Stimulated activated CD4-positive, alpha-beta T cell treated with anti-CD3 and anti-CD28 coated beads, Interleukin-2, amount 100 ng/mL, for 4 hours (primary cell): ENCODE data around the gene COL4A1.

Source experiments
- DNase-seq: peaks from one replicate; pipeline ENCODE4 v3.0.0-alpha.2; 2020; ENCODE audit warnings: low read depth

Gene COL4A1

DNA sequence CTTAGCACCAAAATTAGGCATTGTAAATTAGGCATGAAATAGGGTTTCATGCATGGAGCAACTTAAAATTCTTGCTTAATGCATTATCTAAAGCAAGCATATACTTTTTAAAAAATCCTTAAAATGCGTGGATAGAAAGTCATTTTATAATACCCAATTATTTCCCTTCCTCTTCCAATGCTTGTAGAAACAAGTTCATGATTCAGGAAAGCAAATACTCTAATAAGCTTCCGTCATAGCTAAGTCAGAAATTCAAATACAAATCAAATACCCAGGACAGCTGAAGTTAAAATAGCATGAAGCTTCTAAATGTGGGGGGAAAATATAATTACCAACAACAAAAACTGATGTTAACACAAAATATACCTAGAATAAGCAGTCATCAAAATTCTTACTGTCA is 89.1 kb downstream of the COL4A1 start:
- no peak for DNase-seq

DNA sequence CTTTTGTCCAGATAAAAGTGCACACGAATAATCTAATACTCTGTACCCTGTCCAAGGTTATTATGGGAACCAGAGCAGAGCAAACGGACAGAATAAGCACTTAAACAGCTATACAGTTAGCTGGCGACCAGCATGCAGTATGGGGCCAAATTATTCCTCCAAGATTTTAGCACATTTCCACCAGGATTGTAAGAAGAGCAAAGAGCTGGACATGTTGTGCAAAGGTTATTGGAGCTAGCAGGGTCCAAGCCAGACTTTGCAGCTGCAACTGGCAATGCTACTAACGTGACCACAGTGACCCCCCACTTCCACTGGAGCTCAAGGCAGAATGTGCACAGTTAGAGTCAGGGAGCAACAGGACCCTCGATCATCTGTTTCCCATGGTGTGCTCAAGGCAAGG is 89.9 kb downstream of the COL4A1 start:
- no peak for DNase-seq

DNA sequence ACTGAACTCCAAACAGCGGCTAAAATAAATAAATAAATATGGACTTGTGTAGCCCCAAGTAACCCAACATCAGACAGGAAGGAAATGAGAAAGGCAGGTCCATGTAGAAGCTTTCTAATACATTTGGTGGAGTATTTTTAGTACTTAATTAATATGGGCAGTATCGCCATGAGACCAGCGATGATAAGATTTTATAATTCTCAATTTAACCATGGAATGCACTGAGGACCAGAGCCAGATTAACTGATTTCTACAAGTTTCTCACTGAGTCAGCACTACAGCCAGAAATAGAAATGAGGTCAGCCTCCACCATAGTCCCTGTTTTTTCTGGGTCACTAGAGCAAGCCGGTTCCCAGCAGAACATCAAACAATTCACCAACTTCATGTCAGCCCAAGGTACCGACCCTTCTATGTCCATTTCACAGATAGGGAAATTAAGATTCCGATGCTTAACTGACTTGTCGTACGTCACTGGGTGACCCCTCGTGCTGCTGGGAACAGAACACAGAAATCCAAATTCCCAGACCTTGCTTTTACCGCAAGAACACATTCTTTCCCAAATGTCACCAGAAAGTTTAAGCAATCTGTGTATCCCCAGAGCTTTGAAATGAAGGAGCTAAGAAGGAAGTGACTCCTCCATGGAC is 90.4 kb downstream of the COL4A1 start:
- no peak for DNase-seq

DNA sequence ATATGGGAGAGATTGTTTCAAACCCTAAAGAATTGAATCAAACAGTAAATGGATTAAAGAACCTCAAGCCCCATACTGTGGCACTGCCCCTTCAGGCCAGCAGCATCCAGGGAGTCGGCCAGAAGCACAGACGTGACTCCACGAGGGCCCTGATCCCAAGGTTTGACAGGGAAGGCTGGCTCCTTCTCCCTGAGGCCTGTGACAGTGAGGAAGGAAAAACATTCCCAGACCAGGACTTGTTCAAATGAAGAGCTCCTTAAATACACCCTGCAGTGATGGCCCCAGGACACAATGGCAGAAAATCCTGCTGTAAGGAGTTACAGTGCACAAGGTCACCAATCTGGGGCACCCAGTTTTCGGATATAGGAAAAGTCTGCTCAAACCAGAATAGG is 91.0 kb downstream of the COL4A1 start:
- no peak for DNase-seq

DNA sequence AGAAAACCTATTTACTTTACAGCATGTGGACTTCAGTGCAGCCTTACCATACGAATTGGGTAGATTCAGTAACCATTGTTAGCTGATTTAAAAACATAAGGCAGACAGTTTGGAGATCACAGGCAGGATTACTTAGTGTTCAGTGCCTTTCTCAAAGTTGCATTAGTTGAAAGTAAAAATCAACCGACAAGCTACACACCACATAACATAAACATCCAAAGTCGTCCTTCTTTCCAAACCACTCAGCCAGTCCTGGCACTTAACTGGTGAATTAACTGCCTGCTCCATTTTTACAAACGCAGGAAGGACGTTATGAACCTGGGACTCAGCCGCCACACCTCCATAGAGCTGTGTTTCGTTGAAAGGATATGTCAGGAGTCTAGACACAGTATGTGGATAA is 91.4 kb downstream of the COL4A1 start:
- no peak for DNase-seq

DNA sequence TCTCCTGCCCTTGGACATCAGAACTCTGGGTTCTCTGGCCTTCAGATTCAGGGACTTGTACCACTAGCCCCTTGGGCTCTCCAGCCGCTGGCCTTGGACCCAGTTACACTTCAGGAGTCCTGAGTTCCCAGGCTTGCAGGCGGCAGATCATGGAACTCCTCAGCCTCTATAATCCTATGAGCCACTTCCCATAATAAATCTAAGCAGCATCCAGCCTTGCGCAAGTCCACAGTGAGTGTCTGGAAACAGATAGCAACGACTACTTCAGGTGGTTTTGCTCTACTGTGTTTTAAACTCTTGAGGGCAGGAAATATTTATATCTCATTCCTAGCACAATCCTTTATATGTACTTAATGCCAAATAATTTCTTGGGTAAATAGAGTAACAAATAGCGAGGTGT is 92.3 kb downstream of the COL4A1 start:
- DNase-seq, result no peak

DNA sequence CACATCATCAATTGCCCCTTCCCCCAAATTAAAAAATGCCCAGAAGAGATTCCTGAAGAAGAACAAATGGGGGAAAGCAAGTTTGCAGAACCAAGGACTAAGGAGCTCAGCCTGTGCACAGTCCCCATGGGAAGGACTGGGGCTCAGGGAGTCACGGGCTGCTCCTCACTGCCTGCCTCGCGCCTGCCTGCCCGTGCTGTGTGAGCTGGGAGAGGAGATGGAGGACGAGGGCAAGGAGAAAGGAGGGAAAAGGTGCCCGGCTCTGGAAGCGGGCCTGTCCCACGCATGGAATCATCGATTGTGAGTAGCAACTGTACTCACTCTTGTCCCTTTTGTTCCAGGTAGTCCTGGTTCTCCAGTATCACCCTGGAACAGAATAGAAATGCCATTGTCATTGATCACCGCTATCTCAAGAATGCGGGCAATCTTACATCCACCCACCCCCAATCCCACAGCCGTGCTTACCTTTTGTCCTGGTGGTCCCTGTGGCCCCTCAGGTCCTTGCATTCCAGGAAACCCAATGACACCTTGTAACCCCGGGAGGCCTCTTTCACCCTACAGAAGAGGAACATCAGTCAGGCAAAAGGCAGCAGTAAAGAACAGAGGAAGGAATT is 93.4 kb downstream of the COL4A1 start:
- no peak for DNase-seq

DNA sequence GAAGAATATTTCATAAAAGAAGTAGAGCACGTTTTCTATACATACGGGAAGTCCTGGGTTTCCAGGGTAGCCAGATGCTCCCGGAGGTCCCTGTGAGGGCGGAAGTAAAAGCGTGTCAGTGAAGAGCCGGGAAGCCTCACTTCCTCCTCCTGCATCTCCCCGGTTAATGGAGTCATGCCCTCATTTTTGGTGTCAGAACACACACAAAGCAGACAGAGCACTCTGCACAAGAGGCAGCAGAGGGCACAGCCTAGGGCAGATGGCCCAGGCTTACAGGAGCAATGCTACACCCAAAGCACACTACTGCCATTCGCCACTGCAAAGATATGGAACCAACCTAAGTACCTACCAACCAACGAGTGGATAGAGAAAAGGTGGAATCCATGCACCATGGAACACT is 94.4 kb downstream of the COL4A1 start:
- no peak for DNase-seq

DNA sequence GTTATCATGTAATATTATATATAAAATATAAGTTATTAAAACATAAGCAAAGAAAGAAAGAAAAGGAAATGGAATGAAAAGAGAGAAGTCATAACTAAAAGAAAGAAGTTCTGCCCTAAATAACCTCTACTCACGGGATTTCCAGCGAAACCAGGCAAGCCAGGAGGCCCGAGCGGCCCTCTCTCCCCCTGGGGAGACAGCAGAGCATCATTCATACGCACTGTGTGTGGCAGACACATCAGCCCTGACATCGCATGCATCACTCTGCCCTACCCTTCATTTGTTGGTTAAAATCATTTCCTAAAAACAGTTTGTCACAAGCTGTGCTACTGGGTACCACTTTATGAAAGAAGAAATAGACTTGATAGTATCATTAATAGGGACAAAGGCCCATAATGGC is 95.2 kb downstream of the COL4A1 start:
- no peak for DNase-seq

DNA sequence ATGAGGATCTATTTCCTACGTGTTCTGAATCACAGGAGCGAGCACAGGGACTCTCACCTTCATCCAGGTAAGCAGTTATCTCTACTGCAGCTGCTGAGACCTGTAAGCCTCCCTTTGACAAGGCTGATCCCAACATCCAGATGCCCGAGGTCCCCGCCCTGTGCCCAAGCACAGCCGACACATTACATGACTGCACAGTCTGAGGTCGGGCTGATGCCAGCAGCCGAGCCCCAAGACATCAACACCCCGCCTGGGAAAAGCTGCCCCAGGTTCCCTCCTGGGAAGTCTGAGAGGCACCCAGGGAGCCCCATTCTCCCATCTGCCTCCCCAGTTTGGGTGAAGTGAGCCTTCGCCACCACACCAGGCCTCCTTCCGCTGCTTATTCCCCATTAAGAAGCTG is 95.9 kb downstream of the COL4A1 start:
- no peak for DNase-seq

DNA sequence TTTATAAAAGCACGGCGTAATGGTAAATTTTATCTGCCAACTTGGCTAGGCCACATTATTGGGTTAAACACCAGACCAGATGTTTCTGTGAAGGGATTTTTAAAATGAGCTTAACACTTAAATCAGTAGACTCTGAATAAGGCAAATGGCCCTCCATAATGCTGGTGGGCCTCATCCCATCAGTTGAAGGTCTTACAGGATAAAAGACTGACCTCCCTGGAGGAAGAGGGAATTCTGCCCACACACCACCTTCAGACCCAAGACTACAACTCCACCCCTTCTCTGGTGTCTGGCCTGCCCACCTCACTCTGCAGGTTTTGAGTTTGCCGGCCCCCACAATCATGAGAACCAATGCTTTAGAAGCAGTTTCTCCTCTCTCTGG is 96.4 kb downstream of the COL4A1 start:
- DNase-seq, result no peak

DNA sequence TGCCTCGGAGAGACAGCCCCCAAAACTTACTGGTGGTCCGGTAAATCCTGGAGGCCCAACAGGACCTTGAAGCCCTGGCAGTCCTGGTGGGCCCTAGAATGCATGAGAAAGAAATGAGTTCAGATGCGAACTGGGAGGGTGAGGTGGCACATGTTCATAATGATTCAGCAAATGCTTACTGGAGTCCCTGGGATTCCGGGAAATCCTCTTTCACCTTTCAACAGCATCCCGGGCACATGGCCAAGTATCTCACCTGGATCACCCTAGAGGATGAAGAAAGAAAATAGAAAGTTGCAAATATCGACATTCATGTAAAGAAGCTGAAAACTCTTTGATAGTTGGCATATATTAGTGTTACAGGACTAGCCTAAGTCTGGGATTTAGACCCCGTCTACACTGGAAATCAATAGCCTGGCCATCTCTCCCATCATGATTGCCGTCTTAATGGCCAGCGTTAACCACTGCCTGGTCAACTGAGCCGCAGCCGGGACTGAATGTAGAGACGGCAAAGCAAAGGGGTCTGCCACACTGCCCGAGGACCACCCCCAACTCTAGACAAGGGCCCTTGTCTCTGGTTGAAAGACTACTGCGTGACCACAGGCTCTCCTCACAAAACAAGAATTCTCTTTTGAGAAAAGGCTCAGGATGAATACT is 96.9 kb downstream of the COL4A1 start:
- DNase-seq, result no peak

DNA sequence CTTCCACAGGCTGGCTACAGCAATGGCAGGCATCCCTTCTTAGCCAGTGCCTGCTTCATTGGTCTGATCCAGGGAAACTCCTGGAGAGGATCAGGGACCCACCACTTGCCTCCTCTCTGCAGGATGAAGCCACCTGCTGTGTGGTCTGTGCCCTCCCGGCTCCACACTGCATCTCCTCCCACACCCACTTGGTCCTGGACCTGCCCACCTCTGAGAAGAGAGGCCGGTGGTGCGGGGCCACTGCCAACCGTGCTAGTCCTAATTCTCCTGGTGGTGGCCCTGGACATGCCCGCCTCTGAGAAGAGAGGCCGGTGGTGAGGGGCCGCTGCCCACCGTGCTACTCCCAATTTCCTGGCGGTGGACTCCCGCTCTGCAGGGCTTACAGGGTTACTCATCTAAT is 98.8 kb downstream of the COL4A1 start:
- no peak for DNase-seq

DNA sequence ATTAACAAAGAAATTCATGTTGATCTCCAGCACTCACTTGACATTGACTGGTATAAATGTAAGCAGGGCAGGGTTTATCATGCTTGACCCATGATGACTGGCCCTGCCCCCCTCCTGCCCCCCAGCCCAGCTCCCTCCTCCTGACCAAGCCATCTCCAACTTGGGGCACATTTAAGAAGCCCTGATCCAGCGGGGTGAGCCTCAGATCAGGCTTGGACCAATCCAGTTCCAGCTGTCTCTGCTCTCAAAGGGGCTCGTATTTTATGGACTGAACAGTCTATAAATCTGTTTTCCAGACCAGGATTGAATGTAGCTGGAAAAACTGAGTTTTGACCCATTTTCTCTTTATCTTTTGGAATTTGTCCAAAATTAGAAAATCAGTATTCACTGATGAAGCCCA is 100.0 kb downstream of the COL4A1 start:
- no peak for DNase-seq

DNA sequence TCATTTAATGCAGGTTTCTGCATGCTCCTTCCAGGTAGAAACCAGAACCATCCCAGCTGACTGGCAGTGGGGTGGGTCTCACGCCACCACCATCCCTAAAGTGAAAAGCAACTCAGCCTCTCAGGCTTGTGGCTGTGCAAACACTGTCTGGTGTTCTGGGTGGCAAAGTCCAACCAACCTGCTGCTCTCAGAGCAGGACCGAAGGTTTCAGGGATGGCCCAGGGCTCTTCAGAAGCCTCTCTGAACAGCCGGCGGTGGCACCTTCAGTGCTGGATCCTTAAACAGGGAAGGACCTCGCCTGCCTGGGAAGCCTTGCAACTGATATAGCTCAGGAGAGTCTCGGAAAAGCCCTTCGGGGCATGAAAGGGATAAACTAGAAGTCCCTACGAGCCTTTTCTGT is 100.8 kb downstream of the COL4A1 start:
- no peak for DNase-seq

DNA sequence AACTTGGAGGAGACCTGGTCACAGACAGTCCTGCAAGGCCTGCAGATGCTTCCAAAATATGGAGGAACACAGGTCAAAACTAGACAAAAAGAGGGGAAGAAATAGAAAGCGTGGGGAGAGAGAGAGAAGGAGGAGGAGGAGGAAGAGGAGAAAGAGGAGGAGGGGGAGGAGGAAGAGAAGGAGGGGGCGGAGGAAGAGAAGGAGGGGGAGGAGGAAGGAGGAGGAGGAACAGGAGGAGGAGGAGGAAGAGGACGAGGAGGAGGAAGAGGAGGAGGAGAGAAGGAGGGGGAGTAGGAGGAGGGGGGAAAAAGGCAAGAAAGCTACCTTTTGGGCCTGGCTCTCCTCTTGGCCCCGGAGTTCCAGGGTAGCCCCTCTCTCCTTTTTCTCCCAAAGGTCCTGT is 105.8 kb downstream of the COL4A1 start:
- no peak for DNase-seq

DNA sequence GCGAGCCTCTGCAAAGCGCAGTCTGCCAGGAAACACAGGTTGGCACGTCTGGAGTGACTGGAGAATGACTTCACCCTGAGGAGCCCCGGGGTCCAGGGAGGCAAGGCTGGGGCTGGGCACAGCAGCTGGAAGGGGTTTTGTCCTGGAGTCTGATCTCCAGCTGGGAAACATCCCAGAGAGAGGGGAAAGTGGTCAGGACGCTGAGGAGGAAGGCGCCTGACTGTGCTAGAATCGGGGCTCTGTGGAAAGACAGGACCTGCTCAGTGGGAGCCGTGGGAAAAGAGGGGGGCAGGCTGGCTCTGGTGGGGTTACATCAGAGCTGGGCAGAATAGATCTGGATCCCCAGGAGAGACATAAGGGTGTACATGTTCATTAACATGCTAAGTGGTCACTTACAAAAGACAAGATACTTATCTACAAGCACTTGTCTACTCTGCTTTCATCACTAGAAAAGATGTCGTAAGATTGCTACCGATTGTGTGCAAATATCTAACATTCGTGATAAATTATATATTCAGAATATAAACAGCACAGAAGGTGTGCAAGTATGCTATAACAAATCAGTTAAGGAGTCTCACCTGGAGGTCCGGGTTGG is 106.6 kb downstream of the COL4A1 start:
- no peak for DNase-seq

DNA sequence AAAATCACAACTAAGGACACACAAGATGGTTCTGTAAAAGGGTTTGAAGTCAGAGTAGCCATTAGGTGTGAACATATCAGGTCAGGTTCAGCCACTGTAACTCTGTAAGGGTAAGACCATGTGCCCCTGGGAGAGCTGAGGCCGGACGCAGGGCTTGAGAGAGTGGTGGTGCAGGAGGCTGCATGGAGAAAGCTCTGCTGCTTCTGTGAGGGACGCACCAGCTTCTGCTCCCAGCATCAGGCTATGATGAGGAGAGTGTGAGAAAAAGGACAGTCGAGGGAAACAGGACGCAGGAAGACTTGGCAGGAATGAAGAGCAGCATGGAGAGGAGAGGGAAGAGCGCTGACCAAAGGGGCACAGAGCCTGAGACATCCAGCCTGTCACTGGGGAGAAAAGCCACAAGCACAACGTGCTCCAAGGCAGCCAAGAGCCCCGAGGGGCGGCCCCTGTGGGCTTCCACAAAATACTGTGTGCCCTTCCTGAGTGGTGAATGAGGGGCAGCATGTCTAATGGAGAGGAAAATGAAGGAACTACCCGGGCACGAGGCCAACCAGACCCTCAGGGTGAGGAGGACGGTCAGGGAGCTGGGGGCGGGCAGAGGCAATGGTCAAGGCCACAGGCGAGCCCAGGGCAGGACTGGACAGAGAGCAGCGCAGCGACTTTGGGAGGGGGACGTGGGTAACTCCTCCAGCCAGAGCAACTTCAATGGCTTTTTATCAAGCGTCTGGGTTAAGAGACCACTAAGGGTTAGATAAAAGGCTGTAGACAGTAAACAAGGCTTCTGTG is 107.7 kb downstream of the COL4A1 start:
- DNase-seq, result no peak

DNA sequence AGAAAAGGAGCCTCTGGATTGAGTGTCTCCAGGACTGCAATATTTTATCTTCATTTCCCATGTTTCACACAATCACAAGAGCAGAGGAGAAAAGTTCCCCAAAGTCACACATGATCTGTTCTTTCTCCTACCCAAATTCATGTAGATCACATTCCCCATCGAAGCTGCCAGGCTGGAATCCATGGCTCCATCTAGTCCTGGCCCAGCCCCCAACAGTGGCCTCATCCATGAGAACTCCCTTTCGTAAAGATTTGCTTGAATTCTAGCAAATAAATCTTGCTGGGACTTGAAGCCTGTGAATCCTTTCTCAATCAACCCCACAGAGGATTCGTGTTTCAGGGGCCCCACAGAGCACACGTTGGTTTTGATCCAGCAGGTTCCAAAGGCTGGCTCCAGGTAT is 109.5 kb downstream of the COL4A1 start:
- DNase-seq, result no peak

DNA sequence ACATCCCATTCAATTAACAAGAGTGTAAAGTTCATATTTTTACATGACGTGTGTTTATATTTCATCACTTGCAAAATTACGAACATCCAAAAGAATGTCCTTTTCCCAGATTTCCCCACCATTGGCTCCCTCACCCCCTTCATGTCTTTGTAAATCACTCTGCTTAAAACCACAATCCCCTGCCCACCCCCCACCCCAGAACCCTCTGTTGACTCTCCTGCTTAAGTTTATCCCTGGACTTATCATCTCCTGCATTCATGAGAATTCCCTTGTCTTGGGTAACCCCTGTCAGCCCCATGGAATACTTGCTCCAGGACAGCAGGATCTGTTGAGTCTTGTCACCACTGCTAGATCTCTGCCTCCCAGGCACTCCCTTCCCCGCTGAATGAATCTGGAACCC is 109.9 kb downstream of the COL4A1 start:
- DNase-seq, result no peak

DNA sequence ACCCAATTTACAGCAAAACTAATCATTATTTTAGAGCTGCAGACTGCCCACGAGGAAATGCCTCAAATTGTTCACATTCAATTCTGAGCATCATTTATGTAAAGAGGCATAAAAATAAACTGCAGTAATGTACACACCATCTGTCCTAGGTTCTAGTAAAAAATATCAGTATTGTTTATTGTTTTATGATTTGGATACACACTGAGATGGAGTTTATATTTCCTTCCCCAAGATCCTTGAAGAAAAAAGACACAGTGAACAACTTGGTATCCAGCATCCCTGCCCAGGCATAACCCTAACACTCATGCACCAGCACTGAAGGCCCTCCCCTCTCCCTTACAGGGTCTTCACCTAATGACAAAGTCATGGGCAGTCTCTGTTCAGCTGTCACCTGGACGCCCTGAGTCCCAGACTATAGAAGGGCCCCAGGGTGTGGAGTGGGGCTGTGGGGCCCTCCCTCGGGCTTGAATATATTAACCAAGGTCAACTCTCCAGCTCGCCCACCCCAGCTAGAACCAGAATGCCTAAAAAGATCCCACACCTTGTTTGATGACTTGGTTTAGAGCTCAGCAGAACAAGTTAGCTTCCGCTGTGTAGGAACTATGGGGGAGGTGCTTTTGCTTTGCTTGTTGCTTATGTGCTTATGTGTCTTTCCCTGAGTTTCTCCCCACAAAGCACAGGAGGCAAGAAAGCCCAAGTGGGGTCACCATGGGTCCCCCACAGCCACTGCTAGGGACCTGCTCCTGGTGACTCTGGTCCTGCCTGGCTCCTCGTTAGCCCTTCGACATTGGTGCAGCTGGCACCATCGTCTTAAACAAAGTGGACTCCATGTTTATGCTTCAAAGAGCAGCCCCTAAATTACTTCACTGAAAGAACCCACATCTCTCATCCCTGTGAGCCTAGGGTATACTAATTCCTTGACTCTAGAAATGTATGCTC is 111.1 kb downstream of the COL4A1 start:
- no peak for DNase-seq

DNA sequence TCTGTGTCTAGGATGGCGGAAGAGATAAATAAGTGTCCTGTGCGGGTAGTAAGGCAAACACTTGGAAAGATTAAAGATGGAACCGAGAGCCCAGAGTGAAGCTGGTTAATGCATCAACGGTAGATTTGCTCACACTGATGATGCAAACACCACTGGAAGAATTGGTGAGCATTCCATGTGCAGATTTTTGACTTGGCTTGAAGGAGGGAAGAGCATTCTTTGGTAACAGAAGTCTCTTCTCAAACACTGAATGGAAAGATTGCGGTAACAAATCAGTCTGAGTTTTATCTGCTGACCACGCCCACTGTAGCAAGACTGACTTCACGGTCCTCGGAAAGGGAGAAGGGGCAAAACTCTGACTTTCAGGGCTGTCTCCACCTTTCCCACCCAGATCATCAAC is 112.5 kb downstream of the COL4A1 start:
- DNase-seq, result no peak
